Esophagus muscularis mucosa (tissue), 3 donors: ENCODE results near the gene FMN2.

Experiments used
- POLR2A ChIP-seq: fragments of 450-650 bp; IDR thresholded peaks from one replicate; pipeline ENCODE4 v1.6.1; 2017; ENCODE audit warnings: antibody characterized with exemption, moderate library complexity, mild to moderate bottlenecking, low read depth
- POLR2AphosphoS5 ChIP-seq, 2 donors: sonication (generic); formaldehyde crosslinking; IDR thresholded peaks; one replicate each; pipeline ENCODE4 v1.6.1; 2017; ENCODE audit warnings: antibody characterized with exemption in 2 of 2
- TF ChIP-seq, protein P1 (sequence below), 3 experiments: fragments of 200-600 bp in 2 of 3; fragments of 450-650 bp in 1 of 3; sonication (generic) in 2 of 3; IDR thresholded peaks; one replicate each; pipeline ENCODE4 v1.5.1; 2017 to 2019; ENCODE audit warnings: antibody characterized with exemption in 3 of 3, mild to moderate bottlenecking in 2 of 3, moderate library complexity in 1 of 3

DNA sequence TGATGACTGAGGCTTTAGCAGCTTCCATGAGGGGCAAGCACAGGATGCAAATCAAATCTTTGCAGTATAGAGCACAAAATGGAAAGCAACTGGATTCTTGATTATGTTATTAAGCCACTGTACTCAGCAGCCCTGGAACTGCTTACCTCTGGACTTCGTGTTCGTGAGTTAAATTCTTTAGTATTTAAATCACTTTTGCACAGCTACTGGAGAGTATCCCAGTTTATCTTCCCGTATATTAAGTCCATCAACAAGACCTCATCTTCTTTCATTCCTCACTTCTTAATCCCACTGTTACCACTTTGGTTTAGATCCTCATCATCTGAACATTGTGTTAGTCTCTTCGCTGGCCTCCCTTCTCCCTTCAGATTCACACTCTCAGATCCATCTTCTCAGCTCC is 411.4 kb downstream of the FMN2 start:
- TF ChIP-seq, protein P1, sequence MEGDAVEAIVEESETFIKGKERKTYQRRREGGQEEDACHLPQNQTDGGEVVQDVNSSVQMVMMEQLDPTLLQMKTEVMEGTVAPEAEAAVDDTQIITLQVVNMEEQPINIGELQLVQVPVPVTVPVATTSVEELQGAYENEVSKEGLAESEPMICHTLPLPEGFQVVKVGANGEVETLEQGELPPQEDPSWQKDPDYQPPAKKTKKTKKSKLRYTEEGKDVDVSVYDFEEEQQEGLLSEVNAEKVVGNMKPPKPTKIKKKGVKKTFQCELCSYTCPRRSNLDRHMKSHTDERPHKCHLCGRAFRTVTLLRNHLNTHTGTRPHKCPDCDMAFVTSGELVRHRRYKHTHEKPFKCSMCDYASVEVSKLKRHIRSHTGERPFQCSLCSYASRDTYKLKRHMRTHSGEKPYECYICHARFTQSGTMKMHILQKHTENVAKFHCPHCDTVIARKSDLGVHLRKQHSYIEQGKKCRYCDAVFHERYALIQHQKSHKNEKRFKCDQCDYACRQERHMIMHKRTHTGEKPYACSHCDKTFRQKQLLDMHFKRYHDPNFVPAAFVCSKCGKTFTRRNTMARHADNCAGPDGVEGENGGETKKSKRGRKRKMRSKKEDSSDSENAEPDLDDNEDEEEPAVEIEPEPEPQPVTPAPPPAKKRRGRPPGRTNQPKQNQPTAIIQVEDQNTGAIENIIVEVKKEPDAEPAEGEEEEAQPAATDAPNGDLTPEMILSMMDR (IDR thresholded peaks at IDR 0.05): no peak
- TF ChIP-seq POLR2AphosphoS5 (IDR thresholded peaks at IDR 0.05) (no peak), POLR2A (no peak)
